Neuronal stem cell (in vitro differentiated cells): ENCODE data around the gene PCED1B.

Source experiments
- DNase-seq: peaks from one replicate; pipeline ENCODE4 v3.0.0-alpha.2; 2013; ENCODE audit warnings: low spot score
- H2AFZ ChIP-seq: one replicate; pipeline ENCODE4 v1.6.1; 2013; ENCODE audit warnings: mild to moderate bottlenecking, low read length, inconsistent platforms
- H2AK5ac ChIP-seq: 2 replicates; pipeline ENCODE4 v1.6.1; 2013; ENCODE audit warnings: low read depth, mild to moderate bottlenecking, inconsistent platforms, low read length, moderate library complexity, mixed read lengths
- H2BK120ac ChIP-seq: 2 replicates; pipeline ENCODE4 v1.6.1; 2013; ENCODE audit warnings: low read depth, mild to moderate bottlenecking, inconsistent platforms, low read length, moderate library complexity, mixed read lengths
- H2BK12ac ChIP-seq: one replicate; pipeline ENCODE4 v1.6.1; 2013; ENCODE audit warnings: low read length, inconsistent platforms
- H2BK15ac ChIP-seq: 2 replicates; pipeline ENCODE4 v1.6.1; 2013; ENCODE audit warnings: mild to moderate bottlenecking, low read length, inconsistent platforms, mixed read lengths
- H2BK5ac ChIP-seq: one replicate; pipeline ENCODE4 v1.6.1; 2013; ENCODE audit warnings: inconsistent platforms, mild to moderate bottlenecking, low read length, moderate library complexity
- H3K14ac ChIP-seq: one replicate; pipeline ENCODE4 v1.6.1; 2013; ENCODE audit warnings: low read length, inconsistent platforms
- H3K18ac ChIP-seq: 2 replicates; pipeline ENCODE4 v1.6.1; 2013; ENCODE audit warnings: low read length, inconsistent platforms
- H3K23ac ChIP-seq: 2 replicates; pipeline ENCODE4 v1.6.1; 2013; ENCODE audit warnings: low read depth, mild to moderate bottlenecking, mixed read lengths, low read length, inconsistent platforms; ENCODE audit not compliant: poor library complexity
- H3K27ac ChIP-seq: replicated peaks from 3 replicates; pipeline ENCODE4 v1.5.1; 2013; ENCODE audit warnings: low read length, inconsistent platforms
- H3K27me3 ChIP-seq, 3 experiments: 2 replicates each; pipeline ENCODE4 v1.6.1; 2013; ENCODE audit warnings: low read length in 3 of 3, mild to moderate bottlenecking in 2 of 3, inconsistent platforms in 1 of 3, low read depth in 1 of 3, mixed read lengths in 1 of 3, moderate library complexity in 1 of 3; ENCODE audit not compliant: control insufficient read depth in 3 of 3, insufficient read depth in 3 of 3
- H3K36me3 ChIP-seq, 2 donors: replicated peaks in 1 of 2; 2 replicates each; pipeline ENCODE4 v1.6.1; 2013; ENCODE audit warnings: low read length in 2 of 2; ENCODE audit not compliant: control insufficient read depth in 2 of 2, insufficient read depth in 2 of 2
- H3K4ac ChIP-seq: 2 replicates; pipeline ENCODE4 v1.6.1; 2013; ENCODE audit warnings: inconsistent platforms, mild to moderate bottlenecking, low read length, moderate library complexity
- H3K4me1 ChIP-seq, 2 donors: 1 replicate in 1 of 2; 2 replicates in 1 of 2; pipeline ENCODE4 v1.6.1; 2013; ENCODE audit warnings: low read length in 2 of 2, low read depth in 1 of 2; ENCODE audit not compliant: control insufficient read depth in 2 of 2, insufficient read depth in 1 of 2
- H3K4me2 ChIP-seq: one replicate; pipeline ENCODE4 v1.6.1; 2013; ENCODE audit warnings: mild to moderate bottlenecking, low read length, inconsistent platforms; ENCODE audit not compliant: insufficient read depth, poor library complexity, severe bottlenecking
- H3K4me3 ChIP-seq, 2 donors: 2 replicates each; pipeline ENCODE4 v1.5.1; 2013; ENCODE audit warnings: low read length in 2 of 2, mild to moderate bottlenecking in 2 of 2, inconsistent platforms in 1 of 2, moderate library complexity in 1 of 2
- H3K79me1 ChIP-seq: one replicate; pipeline ENCODE4 v1.6.1; 2013; ENCODE audit warnings: low read depth, mild to moderate bottlenecking, inconsistent platforms, low read length, moderate library complexity
- H3K9ac ChIP-seq: one replicate; pipeline ENCODE4 v1.6.1; 2013; ENCODE audit warnings: mild to moderate bottlenecking, low read depth, low read length, inconsistent platforms; ENCODE audit not compliant: poor library complexity
- H3K9me3 ChIP-seq, 2 donors: replicated peaks in 1 of 2; 2 replicates each; pipeline versions ENCODE3 to v1.6.1; 2013; ENCODE audit warnings: low read length in 2 of 2, mild to moderate bottlenecking in 2 of 2, inconsistent platforms in 1 of 2, low read depth in 1 of 2, mixed read lengths in 1 of 2, moderate library complexity in 1 of 2; ENCODE audit not compliant: control insufficient read depth in 2 of 2, insufficient read depth in 1 of 2
- H4K8ac ChIP-seq: one replicate; pipeline ENCODE4 v1.6.1; 2013; ENCODE audit warnings: low read depth, mild to moderate bottlenecking, inconsistent platforms, low read length, moderate library complexity
- H4K91ac ChIP-seq: one replicate; pipeline ENCODE4 v1.6.1; 2013; ENCODE audit warnings: low read length, low read depth, mild to moderate bottlenecking, inconsistent platforms; ENCODE audit not compliant: poor library complexity
- WGBS, 2 donors: extraction: QIAGEN DNeasy Blood & Tissue Kit; methylation state at CpG; one replicate each; pipeline ENCODE4 v1.1.7; 2013; ENCODE audit warnings: missing lambda C conversion rate in 2 of 2, mixed read lengths in 1 of 2; ENCODE audit not compliant: insufficient read length in 2 of 2, insufficient replicate concordance in 1 of 2; ENCODE audit errors: extremely low coverage in 2 of 2; 5-methylcytosine and 5-hydroxymethylcytosine counted together

The PCED1B gene

DNA sequence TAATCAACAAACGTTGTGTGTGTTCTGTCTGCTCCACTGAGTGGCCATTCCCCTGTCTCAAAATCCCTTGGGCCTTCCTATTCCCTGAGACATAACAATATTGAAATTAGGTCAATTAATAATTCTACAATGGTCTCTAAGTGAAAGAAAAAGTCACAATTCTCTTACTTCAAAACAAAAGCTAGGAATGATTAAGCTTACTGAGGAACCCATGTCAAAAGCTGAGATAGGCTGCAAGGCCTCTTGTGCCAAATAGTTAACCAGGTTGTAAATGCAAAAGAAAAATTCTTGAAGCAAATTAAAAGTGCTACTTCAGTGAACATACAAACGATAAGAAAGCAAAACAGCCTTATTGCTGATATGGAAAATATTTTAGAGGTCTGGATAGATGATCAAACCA lies 65.3 kb downstream of the PCED1B start:
- Histone ChIP-seq H3K36me3 (no peaks in the 10 kb centered on the region), H3K9ac (no peak overlapping the region), H4K8ac (no peak overlapping the region), H3K79me1 (no peaks in the 10 kb centered on the region), H3K4me2 (no peak overlapping the region), H2AFZ (no peak overlapping the region), H2BK12ac (no peak overlapping the region), H2BK5ac (no peak overlapping the region), H3K4me3 (no peak overlapping the region), H3K4ac (no peak overlapping the region), H3K9me3 (no peaks in the 10 kb centered on the region), H3K18ac (no peak overlapping the region), H3K4me1 (no peaks in the 10 kb centered on the region), H3K14ac (no peak overlapping the region), H3K23ac (no peak overlapping the region), H2AK5ac (no peak overlapping the region), H4K91ac (no peak overlapping the region), H2BK15ac (no peak overlapping the region), H3K27me3 (no peaks in the 10 kb centered on the region), H3K27ac (no peak overlapping the region), H2BK120ac (no peak overlapping the region)
- DNase-seq: no peak
- WGBS, 2 donors: no CpG with 5 or more reads among the region's 2 CpGs

DNA sequence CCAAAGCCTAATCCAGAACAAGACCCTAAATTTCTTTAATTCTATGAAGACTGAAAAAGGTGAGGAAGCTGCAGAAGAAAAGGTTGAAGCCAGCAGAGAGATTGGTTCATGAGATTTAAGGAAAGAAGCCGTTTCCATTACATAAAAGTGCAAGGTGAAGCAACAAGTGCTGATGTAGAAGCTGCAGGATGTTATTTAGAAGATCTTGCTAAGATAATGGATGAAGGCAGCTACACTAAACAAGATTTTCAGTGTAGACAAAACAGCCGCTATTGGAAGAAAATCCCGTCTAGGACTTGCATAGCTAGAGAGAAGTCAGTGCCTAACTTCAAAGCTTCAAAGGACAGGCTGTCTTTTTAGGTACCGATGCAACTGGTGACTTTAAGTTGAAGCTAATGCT lies 65.8 kb downstream of the PCED1B start:
- no peak overlapping the region for H3K4ac ChIP-seq
- no peak for DNase-seq
- no peak overlapping the region for H3K27ac ChIP-seq
- no peak overlapping the region for H2BK120ac ChIP-seq
- no peak overlapping the region for H3K14ac ChIP-seq
- H4K8ac ChIP-seq: no peak overlapping the region
- H3K18ac ChIP-seq: no peak overlapping the region
- H3K4me1 ChIP-seq: no peaks in the 10 kb centered on the region
- H3K36me3 ChIP-seq: no peaks in the 10 kb centered on the region
- H3K4me2 ChIP-seq: no peak overlapping the region
- WGBS, 2 donors: no CpG with 5 or more reads among the region's 4 CpGs
- no peak overlapping the region for H3K4me3 ChIP-seq
- H2AK5ac ChIP-seq: no peak overlapping the region
- H3K23ac ChIP-seq: no peak overlapping the region
- H3K27me3 ChIP-seq: no peaks in the 10 kb centered on the region
- H2AFZ ChIP-seq: no peak overlapping the region
- H4K91ac ChIP-seq: no peak overlapping the region
- no peak overlapping the region for H2BK15ac ChIP-seq
- no peak overlapping the region for H2BK12ac ChIP-seq
- H3K79me1 ChIP-seq: no peaks in the 10 kb centered on the region
- H2BK5ac ChIP-seq: no peak overlapping the region
- H3K9me3 ChIP-seq: no peaks in the 10 kb centered on the region
- no peak overlapping the region for H3K9ac ChIP-seq

DNA sequence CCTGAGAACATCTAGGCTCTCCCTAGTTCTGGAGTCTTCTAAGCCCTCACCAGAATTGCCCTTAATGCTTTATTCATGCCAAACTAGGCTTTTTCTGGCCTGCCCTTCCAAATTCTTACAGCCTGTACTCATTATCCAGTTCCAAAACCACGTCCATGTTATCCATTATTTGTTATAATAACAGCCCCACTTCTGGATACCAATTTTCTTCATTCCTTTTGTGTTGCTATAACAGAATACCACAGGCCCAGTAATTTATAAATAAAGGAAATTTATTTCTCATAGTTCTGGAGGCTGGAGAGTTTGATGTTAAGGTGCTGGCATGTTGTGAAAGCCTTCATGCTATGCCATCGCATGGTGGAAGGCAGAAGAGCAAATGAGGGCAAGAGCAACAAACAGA lies 68.3 kb downstream of the PCED1B start:
- Histone ChIP-seq H3K4me3 (no peak overlapping the region), H3K79me1 (no peaks in the 10 kb centered on the region), H3K27me3 (no peaks in the 10 kb centered on the region), H3K23ac (no peak overlapping the region), H3K27ac (no peak overlapping the region), H4K8ac (no peak overlapping the region), H2AFZ (no peak overlapping the region), H2BK5ac (no peak overlapping the region), H2BK15ac (no peak overlapping the region), H3K4me2 (no peak overlapping the region), H2BK12ac (no peak overlapping the region), H3K36me3 (no peaks in the 10 kb centered on the region), H2BK120ac (no peak overlapping the region), H3K14ac (no peak overlapping the region), H3K4me1 (no peaks in the 10 kb centered on the region), H4K91ac (no peak overlapping the region), H2AK5ac (no peak overlapping the region), H3K9ac (no peak overlapping the region), H3K9me3 (no peaks in the 10 kb centered on the region), H3K4ac (no peak overlapping the region), H3K18ac (no peak overlapping the region)
- no CpG with 5 or more reads among the region's 2 CpGs for WGBS, 2 donors
- no peak for DNase-seq

DNA sequence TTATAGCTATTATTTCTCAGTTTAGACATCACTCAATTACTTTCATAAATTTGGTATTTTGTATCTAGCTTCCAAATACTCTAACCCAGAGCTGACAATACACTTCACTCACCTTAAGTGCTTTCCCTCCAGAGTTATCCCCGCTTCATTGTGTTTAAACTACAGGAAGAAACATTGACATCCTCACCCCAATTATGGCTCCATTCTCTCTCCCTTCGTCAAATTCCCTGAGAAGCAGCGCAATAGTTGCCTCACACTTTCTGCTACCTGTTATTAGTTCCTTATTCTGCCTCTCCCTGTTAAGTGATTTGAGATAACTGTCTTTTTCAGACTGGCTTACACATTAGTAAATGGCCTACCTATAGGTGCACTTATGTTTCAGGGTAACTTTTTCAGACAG lies 69.7 kb downstream of the PCED1B start:
- Histone ChIP-seq H3K23ac (no peak overlapping the region), H3K4me1 (no peaks in the 10 kb centered on the region), H2AK5ac (no peak overlapping the region), H3K4me3 (no peak overlapping the region), H3K27me3 (no peaks in the 10 kb centered on the region), H4K8ac (no peak overlapping the region), H2BK120ac (no peak overlapping the region), H2BK12ac (no peak overlapping the region), H3K18ac (no peak overlapping the region), H3K27ac (no peak overlapping the region), H3K9ac (no peak overlapping the region), H2BK15ac (no peak overlapping the region), H3K36me3 (no peaks in the 10 kb centered on the region), H3K14ac (no peak overlapping the region), H2BK5ac (no peak overlapping the region), H4K91ac (no peak overlapping the region), H3K4ac (no peak overlapping the region), H3K79me1 (no peaks in the 10 kb centered on the region), H2AFZ (no peak overlapping the region), H3K9me3 (no peaks in the 10 kb centered on the region), H3K4me2 (no peak overlapping the region)
- DNase-seq: no peak
- WGBS, 2 donors: no CpG with 5 or more reads among the region's 3 CpGs
